LNCaP clone FGC (cell line): Measurements from ENCODE around the gene SAFB2.

Experiments
- DNase-seq: peaks from one replicate; pipeline ENCODE4 v3.0.0-alpha.2; 2011; ENCODE audit warnings: low read depth
- H3K4me3 ChIP-seq: 2 replicates; pipeline ENCODE4 v1.5.1; 2011; ENCODE audit warnings: mild to moderate bottlenecking, low read depth, low read length, control low read depth
- CTCF ChIP-seq: IDR thresholded peaks from 2 replicates; pipeline ENCODE4 v1.5.1; 2012; ENCODE audit warnings: mild to moderate bottlenecking; ENCODE audit not compliant: control insufficient read depth, insufficient read depth; ENCODE audit errors: extremely low read depth

Gene SAFB2

GRCh38 chr19:5622465-5623396 is at the start of gene SAFB2, which contains the start of gene SAFB:
Gene SAFB2 (minus strand): TSS chr19:5622776. CDS start chr19:5622715, 61 bp downstream.
Gene SAFB (plus strand): TSS chr19:5623083. CDS start chr19:5623206, 123 bp downstream.
- H3K4me3 ChIP-seq, result peak within 1 kb of the TSS; percentile 98
- DNase-seq, result peak; percentile 99
- TF ChIP-seq CTCF, result no peak

DNA sequence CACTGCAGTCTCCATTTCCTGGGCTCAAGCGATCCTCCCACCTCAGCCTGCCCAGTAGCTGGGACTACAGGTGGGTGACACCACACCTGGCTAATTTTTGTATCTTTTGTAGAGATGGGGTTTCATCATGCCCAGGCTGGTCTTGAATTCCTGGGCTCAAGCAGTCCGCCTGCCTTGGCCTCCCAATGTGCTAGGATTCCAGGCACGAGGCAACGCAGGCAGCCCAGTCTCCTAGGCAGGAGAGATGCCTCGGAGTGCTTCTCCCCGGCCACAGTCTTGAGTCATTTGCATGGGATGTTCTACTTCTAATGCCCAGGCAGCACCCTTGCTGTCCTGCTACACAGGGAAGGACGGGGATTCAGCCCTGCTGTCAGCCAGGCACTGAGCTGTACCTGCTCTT is 49.0 kb upstream of the SAFB2 start:
- no peak for DNase-seq
- no peak for TF ChIP-seq CTCF
- H3K4me3 ChIP-seq, result no peak overlapping the region

DNA sequence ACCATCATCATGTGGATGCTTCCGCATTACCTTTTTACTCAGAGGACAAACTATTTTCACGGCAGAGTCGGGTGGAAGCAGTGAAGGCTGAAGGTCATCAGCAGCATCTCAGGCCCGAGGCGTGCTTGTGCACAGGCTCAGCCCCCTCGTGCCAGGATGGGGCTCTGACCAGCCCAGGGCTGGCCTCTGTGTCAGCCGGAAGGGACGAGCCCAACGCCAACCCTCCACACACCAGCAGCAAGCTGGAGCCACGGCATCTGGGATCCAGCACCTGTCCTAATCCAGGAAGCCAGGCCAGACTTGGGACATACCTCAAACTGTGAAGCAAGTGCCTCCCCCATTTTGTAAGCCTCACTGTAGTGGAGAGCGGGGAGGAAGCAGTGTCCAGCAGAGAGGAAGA is 46.6 kb upstream of the SAFB2 start:
- DNase-seq, result no peak
- H3K4me3 ChIP-seq, result no peak overlapping the region
- no peak for TF ChIP-seq CTCF

DNA sequence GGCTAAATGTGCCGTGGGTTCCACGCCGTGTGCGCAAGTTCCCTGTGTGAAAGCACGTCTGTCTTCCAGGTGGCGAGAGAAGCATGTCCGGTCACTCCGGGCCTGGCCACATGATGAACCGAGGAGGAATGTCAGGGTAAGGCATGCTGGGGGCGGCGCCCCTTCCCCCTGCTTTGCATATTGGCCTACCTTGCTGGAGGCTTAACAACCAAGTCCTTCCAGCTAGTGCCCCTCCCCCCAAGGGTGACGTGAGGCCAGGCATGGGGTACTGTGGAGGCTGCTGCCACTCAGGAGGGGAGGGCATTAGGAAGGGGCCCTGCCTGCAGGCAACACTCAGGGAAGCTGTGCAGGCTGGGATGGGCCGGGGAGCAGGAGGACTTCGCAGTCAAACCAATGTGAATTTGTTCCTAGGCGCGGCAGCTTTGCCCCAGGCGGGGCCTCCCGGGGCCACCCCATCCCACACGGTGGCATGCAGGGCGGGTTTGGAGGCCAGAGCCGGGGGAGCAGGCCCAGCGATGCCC is 45.2 kb upstream of the SAFB2 start:
- no peak overlapping the region for H3K4me3 ChIP-seq
- DNase-seq, result no peak
- no peak for TF ChIP-seq CTCF

GRCh38 chr19:5666921-5667610 is 44.5 kb upstream of the SAFB2 start:
- no peak overlapping the region for H3K4me3 ChIP-seq
- TF ChIP-seq CTCF, result no peak
- DNase-seq, result no peak

DNA sequence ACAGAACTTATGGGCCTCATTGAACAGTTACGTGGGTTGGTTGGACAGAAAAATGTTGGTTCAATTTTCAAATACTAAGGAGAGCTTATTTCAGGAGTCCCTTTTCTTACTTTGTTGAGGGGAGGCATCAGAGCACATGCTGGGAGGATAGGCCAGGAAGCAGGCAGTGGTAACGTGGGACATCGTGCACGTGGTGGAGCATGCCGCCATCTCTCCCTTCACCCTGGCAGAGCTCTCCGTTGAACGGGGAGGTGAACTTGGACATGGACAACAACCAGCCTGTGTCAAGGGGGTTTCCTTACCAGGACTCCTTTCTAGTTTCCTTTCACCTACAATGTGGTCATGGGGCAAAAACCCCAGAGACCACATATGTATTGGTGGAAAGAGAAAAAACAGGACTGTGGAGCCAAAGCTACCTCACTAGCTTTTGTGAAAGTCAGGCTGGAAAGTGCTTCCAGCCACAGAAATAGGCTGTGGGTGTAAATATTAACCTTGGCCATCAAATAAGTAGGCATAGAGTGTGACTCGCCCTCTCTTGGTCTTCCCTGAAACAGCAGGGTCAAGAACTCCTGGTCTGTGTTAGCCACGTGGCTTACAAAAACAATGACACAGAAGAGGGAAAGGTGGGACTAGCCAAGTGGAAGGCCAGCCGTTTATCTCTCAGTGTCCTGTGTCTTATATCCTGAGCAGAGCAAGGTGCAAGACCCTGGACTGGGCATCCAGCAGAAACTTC is 43.4 kb upstream of the SAFB2 start:
- TF ChIP-seq CTCF, result peak; percentile 17; the same call in 1 of the 2 replicates
- H3K4me3 ChIP-seq, result no peak overlapping the region
- no peak for DNase-seq
